ENCODE data around the gene SPAM1.

DNA sequence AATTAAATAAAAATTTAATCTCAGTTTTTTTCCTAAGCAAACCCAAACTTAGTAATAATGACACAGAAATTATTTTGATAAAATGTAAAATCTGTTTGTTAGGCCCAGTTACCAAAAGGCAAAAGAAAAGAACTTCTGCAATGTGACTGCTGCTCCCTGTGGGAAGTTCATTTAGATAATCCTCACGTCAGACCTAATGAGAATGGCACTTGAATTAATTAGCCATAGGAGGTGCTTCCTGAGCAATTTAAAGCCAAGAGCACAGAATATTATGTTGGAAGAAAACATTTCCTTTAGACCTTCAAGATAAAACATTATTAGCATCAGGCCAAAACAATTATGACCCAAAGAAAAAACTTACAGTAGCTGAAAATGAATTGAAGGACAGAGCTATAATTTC, 19.4 kb downstream of the SPAM1 start:
- no peak for TF ChIP-seq NFIC (IDR thresholded peaks at IDR 0.05)
- no peak for TF ChIP-seq TEAD4 (IDR thresholded peaks at IDR 0.05)
- no peak for TF ChIP-seq FOXM1 (IDR thresholded peaks at IDR 0.05; ENCODE audit: borderline replicate concordance, low read depth)
- no peak for TF ChIP-seq ZBTB7A (IDR thresholded peaks at IDR 0.05; ENCODE audit: low read depth)
- no peak for TF ChIP-seq CEBPB (IDR thresholded peaks at IDR 0.05)

Data from Ishikawa (cell line).